ENCODE data around the gene SLC9A9. TPM values are rescaled to one million over a fixed set of nuclear protein-coding genes. Genes with fewer than 3 reads are reported as not detected.

SLC9A9 gene
- total RNA-seq, 1 donor from 2014 or later: 15.0 TPM

DNA sequence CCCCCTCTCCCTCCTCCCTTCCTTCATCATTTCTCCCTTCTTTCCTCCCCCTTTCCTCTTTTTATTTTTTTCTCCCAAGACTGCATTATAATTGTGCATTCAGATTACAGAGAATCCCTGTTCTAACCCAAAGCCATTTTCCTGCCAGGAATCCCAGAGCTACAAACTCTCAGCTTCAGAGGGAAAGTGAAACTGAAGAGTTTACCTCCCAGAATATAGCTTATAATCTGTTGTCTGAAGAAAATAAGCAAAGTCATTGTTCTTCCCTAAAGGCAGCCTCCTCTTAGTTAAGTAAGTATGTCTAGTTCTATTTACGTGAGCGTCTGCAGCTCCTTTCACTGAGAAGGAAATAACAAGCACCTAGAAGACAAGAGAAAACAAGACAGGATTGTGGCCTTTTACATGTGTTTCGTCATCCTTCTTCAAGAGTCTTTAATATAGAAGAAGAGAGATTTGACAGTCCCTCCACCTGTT, 631.5 kb downstream of the SLC9A9 start:
- DNase-seq (ENCODE audit: low spot score): no peak

Other genes starting within 250 kb of the SLC9A9 start
- gene DIPK2A, start 123.4 kb upstream of the SLC9A9 start, total RNA-seq: 24.7 TPM

All from ureter (tissue), 1 donor.